HG03159 (cell line): ENCODE results near the gene STK38.
"Not testable (repeated sequence)": the region's sequence is repeated elsewhere in the genome, so short reads cannot be mapped to it uniquely, and the experiment has no call there.

Experiments
- ATAC-seq: cut with Tn5 transposase; IDR thresholded peaks from one replicate; pipeline ENCODE4 v1.9.1; 2021; ENCODE audit warnings: mild to moderate bottlenecking, moderate library complexity; ENCODE audit not compliant: unreplicated experiment

The STK38 gene

DNA sequence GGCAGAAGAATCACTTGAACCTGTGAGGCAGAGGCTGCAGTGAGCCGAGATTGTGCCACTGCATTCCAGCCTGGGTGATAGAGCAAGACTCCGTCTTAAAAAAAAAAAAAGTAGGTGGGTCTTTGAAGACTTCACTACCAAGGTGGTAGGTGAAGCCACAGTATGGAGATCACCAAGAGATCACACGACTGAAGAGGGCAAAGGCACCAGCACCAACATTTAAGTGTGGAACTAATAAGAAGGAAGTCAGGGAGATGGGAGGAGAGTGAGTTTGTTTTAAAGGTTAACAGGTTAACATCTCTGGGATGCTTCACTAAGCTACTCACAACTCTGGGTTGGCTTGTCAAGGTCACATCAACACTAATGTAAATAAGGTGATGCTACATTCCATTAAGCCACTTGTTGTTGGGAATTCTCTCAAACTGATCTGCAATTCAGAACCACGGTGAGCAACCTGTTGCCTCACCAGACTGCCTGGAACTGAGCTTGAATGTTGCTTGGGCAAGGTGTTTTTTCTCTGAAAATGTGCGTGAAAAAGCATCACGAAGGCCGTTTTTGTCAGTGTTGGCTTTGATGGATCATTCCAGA lies 55.8 kb downstream of the STK38 start:
- ATAC-seq = no peak

DNA sequence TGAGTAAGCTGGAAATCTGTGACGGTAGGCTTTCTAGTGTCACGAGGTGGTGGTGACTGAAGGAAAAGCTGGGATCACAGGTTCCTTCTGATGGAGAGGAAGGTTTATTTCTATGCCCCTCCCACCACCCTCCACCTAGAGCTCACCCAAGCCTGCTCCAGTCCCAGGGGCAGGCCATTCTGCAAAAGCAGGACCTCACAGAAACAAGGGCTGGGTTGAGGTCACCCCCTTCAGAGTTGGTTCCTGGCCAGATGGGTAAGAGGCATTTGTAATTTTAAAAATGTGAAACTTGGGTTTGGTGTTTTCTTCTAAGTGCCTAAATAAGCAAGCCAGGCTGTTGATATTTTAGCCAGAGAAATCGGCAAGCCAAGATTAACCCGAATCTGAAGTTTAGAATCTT lies 57.9 kb downstream of the STK38 start:
- ATAC-seq = no peak

DNA sequence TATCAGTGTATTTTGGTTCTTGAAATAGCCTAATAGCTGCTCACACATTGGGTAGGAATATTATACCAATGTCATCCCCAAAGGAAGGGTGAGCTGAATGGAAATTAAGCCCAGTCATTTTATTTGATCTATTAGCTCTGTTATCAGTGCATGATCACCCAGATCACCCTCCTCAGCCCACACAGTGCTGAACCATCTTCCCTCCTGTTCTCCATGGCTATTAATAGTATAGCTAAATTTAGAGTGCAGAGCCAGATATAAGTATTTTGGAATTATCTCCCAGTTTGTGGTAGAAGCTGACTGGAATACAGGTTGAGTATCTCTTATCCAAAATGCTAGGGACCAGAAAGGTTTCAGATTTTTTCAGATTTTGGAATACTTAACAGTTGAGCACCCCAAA lies 59.1 kb downstream of the STK38 start:
- ATAC-seq = no peak

DNA sequence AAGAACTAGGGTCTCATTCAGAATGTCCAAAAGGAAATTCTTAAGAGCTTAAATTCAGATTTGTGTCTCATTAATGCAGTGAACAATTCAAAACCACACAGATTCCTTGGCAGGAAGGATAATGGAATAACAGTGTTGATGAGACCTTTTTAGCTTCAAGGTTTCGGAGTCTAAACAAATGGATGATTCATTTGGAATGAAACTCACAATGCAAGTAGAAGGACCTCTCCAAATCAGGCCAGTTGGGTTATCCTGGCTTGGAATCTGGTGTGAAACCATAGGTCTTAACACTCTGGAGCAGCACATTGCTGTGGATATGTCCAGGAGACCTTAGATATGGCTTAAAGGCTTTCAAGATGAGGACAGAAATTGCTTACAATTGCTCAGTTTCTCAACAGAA lies 59.6 kb downstream of the STK38 start:
- ATAC-seq = no peak

DNA sequence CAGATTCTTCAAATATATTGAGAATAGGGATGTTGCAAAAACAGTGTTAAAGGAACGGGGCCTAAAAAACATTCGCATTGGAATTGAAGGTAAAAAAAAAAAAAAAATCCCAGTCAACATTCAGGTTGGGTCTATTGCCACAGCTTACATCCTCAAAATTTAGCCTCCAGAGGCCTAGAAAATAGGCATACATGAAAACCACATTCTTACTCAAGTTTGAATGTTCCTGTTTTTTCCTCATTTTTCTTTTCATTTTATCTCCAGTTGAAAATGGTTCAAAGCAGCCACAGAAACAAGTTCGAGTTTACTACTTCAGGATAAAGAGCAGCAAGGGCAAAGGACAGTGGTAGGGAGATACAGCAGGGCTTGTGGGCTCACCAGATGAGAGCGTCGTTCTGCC lies 62.5 kb downstream of the STK38 start:
- no peak for ATAC-seq

DNA sequence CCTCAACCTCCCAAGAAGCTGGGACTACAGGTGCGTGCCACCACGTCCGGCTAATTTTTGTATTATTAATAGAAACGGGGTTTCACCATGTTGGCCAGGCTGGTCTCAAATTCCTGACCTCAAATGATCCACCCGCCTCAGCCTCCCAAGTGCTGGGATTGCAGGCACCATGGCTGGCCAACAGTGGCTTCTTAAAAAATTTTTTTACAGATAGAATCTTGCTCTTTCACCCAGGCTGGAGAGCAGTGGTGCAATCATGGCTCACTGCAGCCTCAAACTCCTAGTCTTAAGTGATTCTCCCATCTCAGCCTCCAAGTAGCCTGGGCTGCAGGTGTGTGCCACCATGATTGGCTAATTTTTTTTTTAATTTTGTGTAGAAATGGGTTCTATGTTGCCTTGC lies 64.0 kb downstream of the STK38 start:
- ATAC-seq = not testable (repeated sequence)

DNA sequence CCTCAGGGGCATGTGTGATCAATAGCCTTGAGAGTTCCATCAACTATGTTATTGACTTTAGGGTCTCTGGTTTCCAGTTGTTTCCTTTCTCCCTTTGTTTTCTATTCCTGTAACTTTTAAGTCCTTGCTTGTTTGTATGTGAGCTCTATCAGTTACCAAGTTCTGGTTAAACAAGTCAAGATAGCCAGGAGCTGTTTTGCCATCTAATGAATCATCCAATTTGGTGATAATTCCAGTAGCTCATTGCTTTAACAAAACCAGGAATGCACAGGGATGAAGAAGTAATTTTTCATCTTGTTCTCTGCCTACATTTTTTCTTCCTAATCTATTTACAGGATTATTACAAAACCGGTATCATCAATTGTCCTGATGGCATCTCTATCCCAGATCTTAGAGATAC lies 68.0 kb downstream of the STK38 start:
- ATAC-seq = no peak

DNA sequence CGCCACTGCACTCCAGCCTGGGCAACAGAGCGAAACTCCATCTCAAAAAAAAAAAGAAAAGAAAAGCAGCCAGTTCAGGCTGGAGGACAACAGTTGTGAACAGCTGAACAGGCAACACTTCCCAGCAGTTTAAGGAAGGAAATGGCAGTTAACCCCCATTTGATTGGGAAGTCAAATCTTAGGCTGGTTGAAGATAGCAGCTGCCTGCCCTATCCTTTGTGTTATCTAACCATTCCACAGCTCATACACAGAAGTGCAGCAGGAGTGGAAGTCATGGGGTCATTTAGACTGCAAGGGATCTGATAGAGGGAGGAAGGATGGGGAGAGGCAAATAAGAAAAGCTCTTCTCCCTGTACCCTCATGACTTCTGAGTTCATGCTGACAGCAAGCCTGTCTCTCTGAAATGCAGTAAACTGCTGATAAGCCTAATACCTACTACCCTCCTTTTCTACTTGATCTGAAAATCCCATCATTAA lies 69.2 kb downstream of the STK38 start:
- ATAC-seq = no peak

DNA sequence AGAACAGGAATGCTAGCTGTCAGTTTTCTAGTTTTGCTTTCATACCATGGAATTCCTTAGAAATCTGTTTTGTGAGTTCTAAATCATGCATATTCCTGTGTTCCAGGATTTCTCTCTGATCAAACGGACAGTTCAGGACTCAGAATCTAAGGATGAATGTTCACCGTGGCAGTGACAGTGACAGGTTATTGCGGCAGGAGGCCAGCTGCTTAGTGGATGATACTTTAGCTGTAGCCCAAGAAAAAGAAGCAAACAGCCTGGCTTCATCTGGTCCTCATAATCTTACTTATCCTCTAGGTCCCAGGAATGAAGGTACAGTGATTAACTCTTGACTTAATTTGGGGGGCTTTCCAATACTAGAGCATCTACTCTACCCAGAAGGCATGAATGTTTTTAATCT lies 77.3 kb downstream of the STK38 start:
- no peak for ATAC-seq

DNA sequence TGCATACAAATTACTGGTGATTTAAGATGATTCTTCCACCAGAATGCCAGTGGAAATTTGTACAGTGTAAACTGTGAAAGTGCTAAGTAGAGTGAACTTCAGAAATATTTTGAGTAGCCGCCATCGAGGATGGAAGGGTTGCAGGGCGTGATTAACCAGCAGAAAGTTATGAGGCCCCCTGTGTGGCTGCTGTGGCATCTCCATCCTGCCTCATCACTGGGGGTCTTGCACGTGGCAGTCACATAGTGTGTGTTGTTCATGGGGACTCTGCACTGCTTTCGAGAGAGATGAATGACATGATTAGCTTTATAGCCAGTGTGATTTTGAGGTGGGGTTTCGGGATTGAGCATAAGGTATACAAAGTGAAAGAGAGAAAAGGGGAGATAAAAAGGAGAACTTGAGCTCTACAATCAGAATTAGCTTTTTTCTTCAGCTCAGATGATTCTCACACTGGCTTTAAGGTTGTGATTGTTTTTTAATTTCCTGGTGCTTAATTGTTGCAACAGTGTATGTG lies 78.1 kb downstream of the STK38 start:
- ATAC-seq = no peak

DNA sequence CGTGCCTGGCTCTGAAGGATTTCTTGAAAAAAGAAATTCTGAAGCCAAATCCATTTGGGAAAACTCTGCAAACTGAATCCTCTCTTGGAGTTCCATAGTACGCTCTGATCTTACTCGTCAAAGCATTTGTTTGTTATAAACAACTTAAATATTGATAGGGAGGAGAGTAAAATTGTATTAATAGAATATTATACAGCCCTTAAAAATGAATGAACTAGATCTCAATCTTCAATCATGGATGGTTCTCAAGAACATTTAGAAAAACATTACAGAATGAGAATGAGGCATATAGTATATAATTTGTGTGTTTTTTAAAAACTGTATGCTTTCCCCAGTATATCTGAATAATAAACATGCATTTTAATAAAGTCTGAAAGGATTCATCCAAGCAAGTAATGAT lies 79.7 kb downstream of the STK38 start:
- no peak for ATAC-seq

DNA sequence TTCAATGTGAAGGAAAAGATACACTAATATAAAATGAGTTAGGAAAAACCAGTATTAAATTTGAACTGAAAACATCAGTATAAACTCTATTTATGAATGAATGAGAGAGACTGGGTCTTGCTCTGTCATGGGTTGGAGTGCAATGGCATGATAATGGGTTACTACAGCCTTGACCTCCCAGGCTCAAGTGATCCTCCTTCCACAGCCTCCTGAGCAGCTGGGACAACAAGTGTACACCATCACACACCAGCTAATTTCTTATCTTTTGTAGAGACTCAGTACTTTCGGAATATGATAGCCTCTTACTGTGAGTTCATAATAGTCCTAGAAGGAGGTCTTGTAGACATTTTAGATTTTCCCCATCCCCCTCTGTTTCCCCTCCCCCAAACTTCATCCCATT lies 83.0 kb downstream of the STK38 start:
- ATAC-seq = no peak

DNA sequence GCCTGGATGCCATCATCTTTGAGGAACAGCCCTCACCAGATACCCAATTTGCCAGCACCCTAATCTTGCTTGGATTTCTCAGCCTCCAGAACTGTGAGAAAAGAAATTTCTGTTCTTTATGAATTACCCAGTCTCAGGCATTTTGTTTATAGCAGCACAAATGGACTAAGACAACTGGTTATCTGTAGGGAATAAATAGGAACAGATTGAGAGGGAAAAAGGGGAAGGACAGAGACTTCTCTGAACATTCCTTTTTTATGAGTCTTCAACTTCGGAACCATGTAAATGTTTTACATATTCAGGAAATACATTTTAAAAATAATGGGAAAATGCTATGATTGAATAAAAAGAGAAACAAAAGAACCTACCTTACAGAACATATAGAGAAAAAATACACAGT lies 83.6 kb downstream of the STK38 start:
- ATAC-seq = no peak

DNA sequence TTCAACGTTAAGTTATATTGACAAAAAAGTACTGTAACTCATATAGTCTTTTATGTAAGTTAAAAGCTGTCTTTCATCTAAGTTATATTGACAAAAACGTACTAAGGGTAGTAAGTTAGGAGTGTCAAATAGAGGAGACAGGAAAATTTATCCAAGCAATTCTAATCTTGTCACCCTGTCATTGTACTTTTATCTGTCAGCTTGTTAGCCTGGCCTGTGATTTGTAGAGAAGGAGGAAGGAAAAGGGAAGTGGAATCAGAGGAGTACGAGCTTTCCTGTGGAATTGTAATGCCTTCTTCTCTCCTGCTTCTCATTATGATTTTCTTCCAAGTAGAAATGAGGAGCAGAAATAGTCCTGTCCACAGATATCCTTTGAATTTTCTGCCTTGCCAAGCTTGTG lies 85.6 kb downstream of the STK38 start:
- ATAC-seq = no peak

DNA sequence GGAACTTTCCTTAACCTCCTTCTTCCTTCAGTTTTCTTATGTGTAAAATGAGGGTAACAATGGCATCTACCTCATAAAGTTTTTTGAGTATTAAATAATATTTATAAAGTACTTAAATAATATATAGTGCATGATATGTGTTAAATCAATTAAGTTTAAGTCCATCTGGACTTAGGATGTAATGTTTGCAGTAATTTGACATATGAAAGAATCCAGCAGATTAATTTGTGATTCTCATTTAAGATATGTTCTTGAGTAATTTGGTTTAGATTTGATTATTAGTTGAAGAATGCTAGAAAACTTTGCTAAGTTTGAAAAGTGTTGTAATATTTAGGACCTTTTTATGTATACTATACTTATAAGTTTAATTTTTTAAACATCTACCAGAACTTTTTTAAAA lies 86.4 kb downstream of the STK38 start:
- no peak for ATAC-seq

DNA sequence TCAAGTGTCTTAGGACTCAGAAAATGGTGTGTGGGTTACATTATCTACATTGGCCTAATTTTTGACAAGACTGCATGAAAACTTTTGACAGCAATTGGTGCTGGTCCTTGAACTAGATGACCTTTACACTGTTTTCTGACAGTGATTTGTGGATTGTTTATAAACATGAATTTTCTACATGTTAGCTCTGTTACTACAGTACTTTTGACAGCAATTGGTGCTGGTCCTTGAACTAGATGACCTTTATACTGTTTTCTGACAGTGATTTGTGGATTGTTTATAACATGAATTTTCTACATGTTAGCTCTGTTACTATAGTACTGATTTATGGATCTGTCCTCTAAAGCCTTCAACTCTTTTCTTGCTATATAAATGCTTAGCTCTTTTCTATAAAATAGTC lies 87.8 kb downstream of the STK38 start:
- ATAC-seq = no peak

DNA sequence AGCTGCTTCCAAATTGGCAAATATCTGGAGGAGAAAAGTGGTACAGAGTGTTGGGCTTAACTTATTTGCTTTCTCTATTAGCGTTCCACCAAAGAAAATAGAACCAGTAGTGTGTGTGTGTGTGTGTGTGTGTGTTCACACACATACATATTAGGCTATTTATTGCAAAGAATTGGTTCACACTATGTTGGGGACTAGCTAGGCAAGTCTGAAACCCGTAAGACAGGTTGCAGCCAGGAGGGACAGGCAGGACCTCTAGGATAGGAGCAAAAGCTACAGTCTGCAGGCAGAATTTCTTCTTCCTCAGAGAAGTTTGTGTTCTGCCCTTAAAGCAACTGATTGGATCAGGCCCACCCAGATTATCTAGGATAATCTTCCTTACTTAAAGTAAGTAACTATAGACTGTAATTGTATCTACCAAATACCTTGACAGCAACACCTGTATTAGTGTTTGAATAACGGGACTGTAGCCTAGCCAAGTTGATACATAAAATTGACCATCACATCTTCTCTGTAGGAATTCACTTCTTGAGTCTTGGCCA lies 91.7 kb downstream of the STK38 start:
- no peak for ATAC-seq

DNA sequence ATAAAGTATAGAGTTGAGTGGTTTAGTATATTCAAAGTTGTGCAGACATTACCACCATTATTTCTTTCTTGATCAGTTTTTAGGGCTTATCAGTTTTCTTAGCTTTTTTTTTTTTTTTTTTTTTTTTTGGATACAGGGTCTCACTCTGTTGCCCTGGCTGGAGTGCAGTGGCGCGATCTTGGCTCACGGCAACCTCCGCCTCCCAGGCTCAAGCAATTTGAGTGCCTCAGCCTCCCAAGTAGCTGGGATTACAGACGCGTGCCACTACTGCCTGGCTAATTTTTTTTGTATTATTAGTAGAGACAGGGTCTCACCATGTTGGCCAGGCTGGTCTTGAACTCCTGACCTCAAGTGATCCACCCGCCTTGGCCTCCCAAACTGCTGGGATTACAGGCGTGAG lies 94.4 kb downstream of the STK38 start:
- not testable (repeated sequence) for ATAC-seq

DNA sequence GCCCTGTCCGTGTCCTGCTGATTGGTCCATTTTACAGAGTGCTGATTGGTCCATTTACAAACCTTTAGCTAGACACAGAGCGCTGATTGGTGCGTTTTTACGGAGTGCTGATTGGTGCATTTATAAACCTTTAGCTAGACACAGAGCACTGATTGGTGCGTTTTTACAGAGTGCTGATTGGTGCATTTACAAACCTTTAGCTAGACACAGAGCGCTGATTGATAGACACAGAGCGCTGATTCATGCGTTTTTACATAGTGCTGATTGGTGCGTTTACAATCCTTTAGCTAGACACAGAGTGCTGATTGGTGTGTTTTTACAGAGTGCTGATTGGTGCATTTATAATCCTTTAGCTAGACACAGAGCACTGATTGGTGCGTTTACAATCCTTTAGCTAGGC lies 98.1 kb downstream of the STK38 start:
- not testable (repeated sequence) for ATAC-seq

DNA sequence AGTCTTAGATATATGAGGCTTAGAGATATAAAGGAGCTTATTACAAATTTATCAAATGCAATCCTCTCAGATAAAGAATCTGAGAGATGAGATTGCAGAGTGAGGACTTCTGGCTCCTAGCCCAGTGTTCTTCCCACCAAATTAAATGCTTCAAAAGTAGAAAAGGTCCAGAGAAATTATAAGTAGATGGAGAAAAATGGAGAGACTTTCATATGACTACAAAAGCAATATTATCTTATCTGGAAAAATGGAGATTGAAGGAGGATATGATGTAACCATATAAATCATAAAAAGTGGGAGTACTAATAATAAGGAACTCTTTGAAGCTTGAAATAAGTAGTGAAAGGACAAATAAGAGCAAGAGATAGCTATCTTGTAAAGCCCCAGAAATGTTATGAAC lies 101.7 kb downstream of the STK38 start:
- no peak for ATAC-seq

DNA sequence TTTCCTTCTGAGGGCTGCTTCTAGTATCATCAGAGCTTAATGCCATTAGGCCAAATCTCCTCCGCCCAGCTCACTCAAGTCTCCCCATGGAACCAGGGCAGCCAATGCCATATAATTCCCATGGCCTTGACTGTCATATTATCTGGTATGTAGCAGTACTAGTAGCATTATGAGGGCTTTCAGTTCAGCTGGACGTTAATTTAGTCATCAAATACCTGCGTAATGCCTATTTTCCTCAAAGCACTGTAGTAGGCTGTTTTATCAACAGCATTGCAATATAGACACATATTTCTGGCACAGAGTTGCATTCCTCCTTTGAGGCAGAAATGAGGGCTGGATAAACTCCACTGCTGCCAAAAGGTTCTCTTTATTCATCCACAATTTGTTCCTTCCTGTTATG lies 102.8 kb downstream of the STK38 start:
- no peak for ATAC-seq
